Endothelial cell (in vitro differentiated cells): Measurements from ENCODE around the gene SLC15A4. TPM values are rescaled to one million over a fixed set of nuclear protein-coding genes. Genes with fewer than 3 reads are reported as not detected.

Experiments used
- DNase-seq: peaks from one replicate; pipeline ENCODE4 v3.0.0; 2021; ENCODE audit warnings: low spot score
- H3K27ac Mint-ChIP-seq: one replicate; pipeline ENCODE4 v1.8.0; 2021; ENCODE audit warnings: mixed read lengths, inconsistent platforms; ENCODE audit not compliant: unreplicated experiment
- H3K27me3 Mint-ChIP-seq: one replicate; pipeline ENCODE4 v1.8.0; 2021; ENCODE audit warnings: mild to moderate bottlenecking, moderate library complexity, mixed read lengths, inconsistent platforms; ENCODE audit not compliant: unreplicated experiment
- H3K36me3 Mint-ChIP-seq: one replicate; pipeline ENCODE4 v1.8.0; 2021; ENCODE audit warnings: mild to moderate bottlenecking, low read depth, mixed read lengths, inconsistent platforms; ENCODE audit not compliant: unreplicated experiment
- H3K4me1 Mint-ChIP-seq: one replicate; pipeline ENCODE4 v1.8.0; 2021; ENCODE audit warnings: mild to moderate bottlenecking, mixed read lengths, inconsistent platforms; ENCODE audit not compliant: unreplicated experiment
- H3K4me3 Mint-ChIP-seq: one replicate; pipeline ENCODE4 v1.8.0; 2021; ENCODE audit warnings: mild to moderate bottlenecking, mixed read lengths, inconsistent platforms; ENCODE audit not compliant: unreplicated experiment
- H3K9me3 Mint-ChIP-seq: one replicate; pipeline ENCODE4 v1.8.0; 2021; ENCODE audit warnings: mixed read lengths, inconsistent platforms; ENCODE audit not compliant: unreplicated experiment
- total RNA-seq: library from RNA; stranded (reverse); fragmentation: NEBNext Ultra II Directional; extraction: Animal tissue kit (Norgen Biotek cat#: 25700); gene quantifications from one replicate; pipeline ENCODE4 v1.2.1, GENCODE V29; 2021; ENCODE audit not compliant: unreplicated experiment
- TF ChIP-seq, protein P1 (sequence below): fragments of 200-600 bp; sonication (generic); IDR thresholded peaks from one replicate; pipeline ENCODE4 v1.5.0; 2021; ENCODE audit warnings: antibody characterized with exemption; ENCODE audit not compliant: unreplicated experiment

SLC15A4 gene
- total RNA-seq, 1 donor from 2014 or later = 8.1 TPM

DNA sequence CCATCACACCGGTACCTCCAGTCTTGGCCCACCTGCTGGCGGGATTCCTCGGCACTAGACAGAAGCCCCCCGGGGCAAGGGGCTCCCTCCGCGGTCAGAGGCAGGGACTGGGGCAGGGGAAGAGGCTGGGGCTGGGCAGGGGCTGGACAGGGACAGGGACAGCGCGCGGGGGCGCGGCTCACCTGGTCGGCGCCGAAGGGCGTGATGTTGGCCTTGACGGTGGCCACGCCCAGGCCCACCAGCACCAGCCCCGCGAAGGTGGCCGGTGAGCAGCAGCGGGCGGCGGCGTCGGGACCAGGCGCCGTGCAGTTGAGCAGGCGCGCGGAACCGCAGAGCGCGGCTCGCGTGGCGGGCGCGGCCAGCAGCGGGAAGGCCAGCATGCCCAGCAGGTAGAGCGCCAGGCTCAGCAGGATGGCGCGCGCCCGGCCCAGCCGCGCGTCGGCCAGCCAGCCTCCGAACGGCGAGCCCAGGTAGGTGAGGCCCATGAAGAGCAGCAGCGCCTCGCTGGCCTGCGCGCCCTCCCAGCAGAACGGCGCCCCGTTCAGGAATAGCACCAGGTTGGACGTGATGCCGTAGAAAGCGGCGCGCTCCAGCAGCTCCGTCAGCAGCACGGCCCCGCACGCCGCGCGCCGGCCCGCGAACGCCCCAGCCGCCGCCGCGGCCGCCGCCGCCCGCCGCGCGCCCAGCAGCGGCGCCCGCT is 392 bp downstream of the SLC15A4 start:
- TF ChIP-seq, protein P1, sequence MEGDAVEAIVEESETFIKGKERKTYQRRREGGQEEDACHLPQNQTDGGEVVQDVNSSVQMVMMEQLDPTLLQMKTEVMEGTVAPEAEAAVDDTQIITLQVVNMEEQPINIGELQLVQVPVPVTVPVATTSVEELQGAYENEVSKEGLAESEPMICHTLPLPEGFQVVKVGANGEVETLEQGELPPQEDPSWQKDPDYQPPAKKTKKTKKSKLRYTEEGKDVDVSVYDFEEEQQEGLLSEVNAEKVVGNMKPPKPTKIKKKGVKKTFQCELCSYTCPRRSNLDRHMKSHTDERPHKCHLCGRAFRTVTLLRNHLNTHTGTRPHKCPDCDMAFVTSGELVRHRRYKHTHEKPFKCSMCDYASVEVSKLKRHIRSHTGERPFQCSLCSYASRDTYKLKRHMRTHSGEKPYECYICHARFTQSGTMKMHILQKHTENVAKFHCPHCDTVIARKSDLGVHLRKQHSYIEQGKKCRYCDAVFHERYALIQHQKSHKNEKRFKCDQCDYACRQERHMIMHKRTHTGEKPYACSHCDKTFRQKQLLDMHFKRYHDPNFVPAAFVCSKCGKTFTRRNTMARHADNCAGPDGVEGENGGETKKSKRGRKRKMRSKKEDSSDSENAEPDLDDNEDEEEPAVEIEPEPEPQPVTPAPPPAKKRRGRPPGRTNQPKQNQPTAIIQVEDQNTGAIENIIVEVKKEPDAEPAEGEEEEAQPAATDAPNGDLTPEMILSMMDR = no peak
- no peak overlapping the region for H3K27ac Mint-ChIP-seq
- H3K4me3 Mint-ChIP-seq = peak overlapping the region; percentile 85
- DNase-seq = peak; percentile 8
- H3K4me1 Mint-ChIP-seq = peaks cover 12% of the 10 kb centered on the region
- H3K27me3 Mint-ChIP-seq = peaks cover 6% of the 10 kb centered on the region
- H3K36me3 Mint-ChIP-seq = peaks cover 4% of the 10 kb centered on the region
- peaks cover 28% of the 10 kb centered on the region for H3K9me3 Mint-ChIP-seq

DNA sequence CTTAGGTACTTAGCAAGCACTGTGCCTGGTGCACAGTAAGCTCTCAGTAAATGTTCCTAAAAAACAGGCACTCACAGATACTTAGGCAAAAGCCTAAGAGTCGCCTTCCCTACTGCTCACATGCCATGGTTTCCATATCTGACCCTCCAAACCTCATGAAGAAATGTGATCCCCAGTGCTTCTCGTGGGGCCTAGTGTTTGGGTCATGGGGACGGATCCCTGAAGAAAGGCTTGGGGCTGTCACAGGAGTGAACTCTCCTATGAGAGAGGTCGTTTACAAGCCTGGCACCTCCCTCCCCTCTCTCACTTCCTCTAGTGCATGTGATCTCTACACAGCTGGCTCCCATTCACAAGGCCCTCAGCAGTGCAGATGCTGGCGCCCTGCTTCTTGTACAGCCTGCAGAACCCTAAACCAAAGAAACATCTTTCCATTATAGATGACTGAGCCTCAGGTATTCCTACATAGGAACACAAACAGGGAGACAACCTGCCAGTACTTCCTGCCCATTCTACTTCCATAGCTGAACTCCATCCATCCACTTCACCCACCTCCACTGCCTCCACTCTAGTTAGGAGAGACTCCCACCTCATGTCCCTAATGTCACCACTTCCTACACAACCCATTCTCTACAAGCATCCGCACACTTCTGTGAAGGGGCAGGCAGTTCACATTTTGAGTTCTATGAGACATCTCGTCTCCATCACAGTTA is 2.9 kb downstream of the SLC15A4 start:
- TF ChIP-seq, protein P1 = no peak
- Mint-ChIP-seq H3K4me1 (peaks cover 12% of the 10 kb centered on the region), H3K9me3 (peaks cover 20% of the 10 kb centered on the region), H3K4me3 (no peak overlapping the region), H3K27ac (no peak overlapping the region), H3K27me3 (peaks cover 6% of the 10 kb centered on the region), H3K36me3 (peaks cover 4% of the 10 kb centered on the region)
- no peak for DNase-seq

DNA sequence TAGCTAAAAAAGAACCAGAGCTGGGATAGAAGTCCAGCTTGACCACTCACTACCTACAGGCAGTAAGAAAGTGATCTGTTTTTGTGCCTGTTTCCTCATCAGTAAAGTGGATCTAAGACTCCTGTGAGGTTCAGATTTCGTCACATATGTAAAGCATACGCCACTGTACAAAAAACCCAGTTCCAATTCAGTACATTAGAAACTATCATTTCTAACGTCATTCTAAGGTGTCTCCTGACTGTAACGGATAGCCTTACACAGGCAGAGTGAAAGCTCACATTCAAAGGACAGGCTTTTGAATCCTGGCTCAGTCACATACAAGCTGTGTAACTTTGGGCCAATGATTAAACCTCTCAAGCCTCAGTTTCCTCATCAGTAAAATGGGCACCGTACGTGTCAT is 3.5 kb downstream of the SLC15A4 start:
- H3K4me3 Mint-ChIP-seq = no peak overlapping the region

DNA sequence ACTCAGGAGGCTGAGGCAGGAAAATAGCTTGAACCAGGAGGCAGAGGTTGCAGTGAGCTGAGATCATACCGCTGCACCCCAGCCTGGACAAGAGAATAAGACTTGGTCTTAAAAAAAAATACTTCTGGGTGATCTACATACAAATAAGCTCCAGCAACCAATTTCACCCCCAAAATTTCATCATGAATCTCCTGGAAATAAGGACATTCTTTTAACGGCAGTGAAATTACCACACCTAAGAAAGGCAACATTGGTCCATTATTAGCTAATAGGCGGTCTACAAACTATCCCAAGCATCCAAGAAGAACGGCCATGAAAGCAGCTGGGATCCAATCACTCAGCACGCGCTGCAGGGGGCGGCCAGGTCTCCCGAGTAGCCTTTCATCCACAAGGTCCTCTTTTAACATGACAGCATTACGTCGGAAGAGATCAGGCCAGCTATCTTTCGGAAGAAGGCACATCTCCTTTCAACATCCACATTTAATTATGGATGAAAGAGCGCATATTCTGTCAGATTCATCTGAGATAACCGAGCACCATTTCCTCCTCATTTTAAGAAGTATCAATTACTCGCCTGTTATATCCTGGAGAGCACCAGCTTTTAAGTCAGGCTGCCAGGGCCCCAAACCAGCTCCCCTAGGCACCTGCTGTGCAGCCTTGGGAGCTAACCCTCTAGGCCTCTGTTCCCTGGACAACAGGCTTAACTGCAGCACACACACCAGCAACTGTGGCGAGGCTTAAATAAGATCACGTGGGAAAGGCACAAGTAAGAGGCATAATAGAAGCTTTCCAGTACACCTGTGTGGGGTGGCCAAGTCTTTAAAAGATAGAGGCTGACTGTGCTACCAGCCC is 4.2 kb downstream of the SLC15A4 start:
- no peak for DNase-seq
- TF ChIP-seq, protein P1 = no peak
- Mint-ChIP-seq H3K4me1 (peaks cover 12% of the 10 kb centered on the region), H3K27me3 (peaks cover 6% of the 10 kb centered on the region), H3K9me3 (peaks cover 15% of the 10 kb centered on the region), H3K36me3 (peaks cover 6% of the 10 kb centered on the region), H3K27ac (no peak overlapping the region), H3K4me3 (no peak overlapping the region)

More for the DNA sequence above, 3.5 kb downstream of the SLC15A4 start:
- Mint-ChIP-seq H3K4me1 (peaks cover 12% of the 10 kb centered on the region), H3K27me3 (peaks cover 6% of the 10 kb centered on the region), H3K9me3 (peaks cover 20% of the 10 kb centered on the region), H3K36me3 (peaks cover 4% of the 10 kb centered on the region), H3K27ac (no peak overlapping the region)
- DNase-seq = no peak
- TF ChIP-seq, protein P1 = no peak
